PC-9 (cell line): ENCODE measurements around the gene USP46. TPM values are rescaled to one million over a fixed set of nuclear protein-coding genes. Genes with fewer than 3 reads are reported as not detected.

Experiments used
- BruUV-seq: library from RNA; stranded (reverse); fragments of 400-500 nt; replicated peaks from 2 replicates; lab custom pipeline; 2021; lab: Mats Ljungman, UMichigan
- CTCF ChIA-PET: fragments of 300-600 bp; sonication (Branson Sonifier 250); formaldehyde crosslinking; loops from one replicate; lab custom pipeline; 2022; ENCODE audit warnings: antibody characterized with exemption; lab: Charles Lee
- POLR2A ChIA-PET: fragments of 300-600 bp; sonication (Branson Sonifier 250); formaldehyde crosslinking; loops from one replicate; lab custom pipeline; 2022; ENCODE audit warnings: antibody characterized with exemption; ENCODE audit not compliant: unreplicated experiment; lab: Charles Lee
- DNase-seq, 2 experiments: peaks; one replicate each; pipeline versions ENCODE4 v3.0.0 to v3.0.0-alpha.2; 2015 to 2022; ENCODE audit warnings: mixed read lengths in 1 of 2
- H2AFZ ChIP-seq: fragments of 200-600 bp; sonication (generic); 2 replicates; pipeline ENCODE4 v1.8.1; 2017; ENCODE audit warnings: antibody characterized with exemption
- H3F3A ChIP-seq: fragments of 200-600 bp; sonication (generic); 2 replicates; pipeline ENCODE4 v1.8.1; 2017; ENCODE audit warnings: antibody characterized with exemption, mild to moderate bottlenecking, low read depth; ENCODE audit not compliant: insufficient read depth
- H3K27ac ChIP-seq: fragments of 200-600 bp; sonication (generic); 2 replicates; pipeline ENCODE4 v1.6.1; 2016; ENCODE audit warnings: mixed run types
- H3K27me3 ChIP-seq: fragments of 200-600 bp; sonication (generic); 2 replicates; pipeline ENCODE4 v1.6.1; 2016; ENCODE audit warnings: low read depth, mixed run types; ENCODE audit not compliant: insufficient read depth
- H3K36me3 ChIP-seq: fragments of 200-600 bp; sonication (generic); 2 replicates; pipeline ENCODE4 v1.6.1; 2016; ENCODE audit warnings: low read depth, mixed run types
- H3K4me1 ChIP-seq: fragments of 200-600 bp; sonication (generic); replicated peaks from 2 replicates; pipeline ENCODE4 v1.6.1; 2016; ENCODE audit warnings: mixed run types; ENCODE audit not compliant: insufficient read depth
- H3K4me2 ChIP-seq: fragments of 200-600 bp; sonication (generic); 2 replicates; pipeline ENCODE4 v1.6.1; 2017; ENCODE audit warnings: mixed run types
- H3K4me3 ChIP-seq: fragments of 200-600 bp; sonication (generic); 2 replicates; pipeline ENCODE4 v1.6.1; 2016; ENCODE audit warnings: mixed run types
- H3K79me2 ChIP-seq: fragments of 200-600 bp; sonication (generic); 2 replicates; pipeline ENCODE4 v1.6.1; 2017; ENCODE audit warnings: low read depth, mixed run types
- H3K9me2 ChIP-seq: fragments of 200-600 bp; sonication (generic); 2 replicates; pipeline ENCODE4 v1.8.1; 2017; ENCODE audit warnings: mild to moderate bottlenecking; ENCODE audit not compliant: insufficient read depth
- H3K9me3 ChIP-seq: fragments of 200-600 bp; sonication (generic); 2 replicates; pipeline ENCODE4 v1.8.1; 2016; ENCODE audit warnings: low read depth; ENCODE audit not compliant: insufficient read depth
- H4K20me1 ChIP-seq: fragments of 200-600 bp; sonication (generic); 2 replicates; pipeline ENCODE4 v1.8.1; 2017; ENCODE audit not compliant: insufficient read depth
- EZH2 ChIP-seq: fragments of 200-600 bp; sonication (generic); IDR thresholded peaks from 2 replicates; pipeline ENCODE4 v1.8.0; 2017; ENCODE audit warnings: antibody characterized with exemption, low read depth
- intact Hi-C: fragments of 100-400 bp; cut with micrococcal nuclease; formaldehyde crosslinking; loops from one replicate; pipeline ENCODE4 v1.10.0; 2022; ENCODE audit not compliant: unreplicated experiment
- total RNA-seq: library from RNA; stranded (reverse); gene quantifications from 2 replicates; pipeline ENCODE4 v1.2.3, GENCODE V29; 2021
- TF ChIP-seq, protein P1 (sequence below): fragments of 200-600 bp; sonication (generic); conservative IDR thresholded peaks from 2 replicates; pipeline ENCODE4 v1.6.1; 2017; ENCODE audit warnings: mixed run types, antibody characterized with exemption, mild to moderate bottlenecking, moderate library complexity

The USP46 gene
- total RNA-seq, 1 experiment from 2014 or later = 17.1 TPM

DNA sequence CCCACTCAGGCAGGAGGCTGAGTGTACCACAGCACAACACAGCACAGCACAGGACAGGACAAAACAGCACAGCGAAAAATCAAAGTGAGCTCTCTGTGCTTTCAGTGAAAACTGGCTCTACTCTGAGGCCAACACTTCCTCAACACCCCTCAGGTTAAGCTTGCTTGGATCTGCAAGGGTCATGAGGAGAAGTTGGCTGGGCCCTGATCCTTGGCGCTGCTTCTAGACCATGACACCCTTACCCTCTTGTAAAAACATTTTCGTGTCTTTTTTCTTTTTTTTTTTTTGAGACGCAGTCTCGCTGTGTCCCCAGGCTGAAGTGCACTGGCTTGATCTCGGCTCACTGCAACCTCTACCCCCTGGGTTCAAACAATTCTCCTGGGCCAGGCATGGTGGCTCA lies 25.3 kb downstream of the USP46 start:
- Histone ChIP-seq H3K27ac (no peak overlapping the region), H3K4me2 (no peak overlapping the region), H3K36me3 (no peaks in the 10 kb centered on the region), H3F3A (no peaks in the 10 kb centered on the region), H3K9me3 (no peaks in the 10 kb centered on the region), H4K20me1 (peaks cover 5% of the 10 kb centered on the region; the same call in 1 of the 2 replicates), H3K4me1 (no peaks in the 10 kb centered on the region), H3K4me3 (no peak overlapping the region), H3K27me3 (no peaks in the 10 kb centered on the region), H3K79me2 (no peaks in the 10 kb centered on the region), H2AFZ (no peak overlapping the region), H3K9me2 (no peaks in the 10 kb centered on the region)
- TF ChIP-seq, protein P1, sequence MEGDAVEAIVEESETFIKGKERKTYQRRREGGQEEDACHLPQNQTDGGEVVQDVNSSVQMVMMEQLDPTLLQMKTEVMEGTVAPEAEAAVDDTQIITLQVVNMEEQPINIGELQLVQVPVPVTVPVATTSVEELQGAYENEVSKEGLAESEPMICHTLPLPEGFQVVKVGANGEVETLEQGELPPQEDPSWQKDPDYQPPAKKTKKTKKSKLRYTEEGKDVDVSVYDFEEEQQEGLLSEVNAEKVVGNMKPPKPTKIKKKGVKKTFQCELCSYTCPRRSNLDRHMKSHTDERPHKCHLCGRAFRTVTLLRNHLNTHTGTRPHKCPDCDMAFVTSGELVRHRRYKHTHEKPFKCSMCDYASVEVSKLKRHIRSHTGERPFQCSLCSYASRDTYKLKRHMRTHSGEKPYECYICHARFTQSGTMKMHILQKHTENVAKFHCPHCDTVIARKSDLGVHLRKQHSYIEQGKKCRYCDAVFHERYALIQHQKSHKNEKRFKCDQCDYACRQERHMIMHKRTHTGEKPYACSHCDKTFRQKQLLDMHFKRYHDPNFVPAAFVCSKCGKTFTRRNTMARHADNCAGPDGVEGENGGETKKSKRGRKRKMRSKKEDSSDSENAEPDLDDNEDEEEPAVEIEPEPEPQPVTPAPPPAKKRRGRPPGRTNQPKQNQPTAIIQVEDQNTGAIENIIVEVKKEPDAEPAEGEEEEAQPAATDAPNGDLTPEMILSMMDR = no peak
- no peak for TF ChIP-seq EZH2
- POLR2A ChIA-PET = no interaction called here
- BruUV-seq = no TSS peak
- CTCF ChIA-PET = no interaction called here
- DNase-seq = no peak
- intact Hi-C loops = no loop called here

- H2AFZ ChIP-seq = no peak overlapping the region
- no peak for TF ChIP-seq EZH2
- TF ChIP-seq, protein P1 = no peak
- H3K36me3 ChIP-seq = no peaks in the 10 kb centered on the region
- ChIA-PET CTCF (no interaction called here), POLR2A (no interaction called here)
- H3K79me2 ChIP-seq = no peaks in the 10 kb centered on the region
- H3K27me3 ChIP-seq = no peaks in the 10 kb centered on the region
- H3K4me2 ChIP-seq = no peak overlapping the region
- DNase-seq = no peak
- H3K27ac ChIP-seq = no peak overlapping the region
- no TSS peak for BruUV-seq
- H3K4me3 ChIP-seq = no peak overlapping the region
- no peaks in the 10 kb centered on the region for H3K4me1 ChIP-seq
- no peaks in the 10 kb centered on the region for H3K9me2 ChIP-seq
- intact Hi-C loops = no loop called here
- H4K20me1 ChIP-seq = peaks cover 5% of the 10 kb centered on the region; the same call in 1 of the 2 replicates
- H3K9me3 ChIP-seq = no peaks in the 10 kb centered on the region
- no peaks in the 10 kb centered on the region for H3F3A ChIP-seq
These were observed 30.1 kb downstream of the USP46 start for GRCh38 chr4:52628974-52629373.

DNA sequence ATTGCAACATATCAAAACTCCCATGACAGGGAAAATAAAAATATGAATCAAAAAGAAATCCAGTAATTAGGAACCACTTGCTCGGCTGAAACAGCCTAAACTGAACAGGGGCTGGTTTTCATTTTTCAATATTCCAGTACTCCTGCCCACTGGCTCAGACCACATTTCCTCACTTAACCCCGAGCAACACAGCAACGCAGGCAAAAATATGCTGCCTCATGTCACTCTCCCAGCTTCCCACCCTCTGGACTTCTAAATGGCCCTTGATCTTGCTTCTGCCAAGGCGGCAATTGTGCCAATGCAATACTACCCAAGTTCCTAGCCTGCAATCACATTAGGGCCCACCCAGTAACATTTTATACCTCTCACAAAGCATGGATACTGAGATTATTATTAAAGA lies 30.6 kb downstream of the USP46 start:
- POLR2A ChIA-PET = no interaction called here
- Histone ChIP-seq H3F3A (no peaks in the 10 kb centered on the region), H3K4me1 (no peaks in the 10 kb centered on the region), H3K27me3 (no peaks in the 10 kb centered on the region), H3K9me3 (no peaks in the 10 kb centered on the region), H3K4me3 (no peak overlapping the region), H3K27ac (no peak overlapping the region), H3K36me3 (no peaks in the 10 kb centered on the region), H2AFZ (no peak overlapping the region), H3K79me2 (no peaks in the 10 kb centered on the region), H3K4me2 (no peak overlapping the region), H3K9me2 (no peaks in the 10 kb centered on the region), H4K20me1 (peaks cover 4% of the 10 kb centered on the region; the same call in 1 of the 2 replicates)
- TF ChIP-seq EZH2 = no peak
- TF ChIP-seq, protein P1 = no peak
- intact Hi-C loops = no loop called here
- CTCF ChIA-PET = no interaction called here
- BruUV-seq = no TSS peak
- no peak for DNase-seq
